DND-41 (cell line): ENCODE data around the gene MAP2K5.

Source experiments
- ATAC-seq: fragments of 200-7000 bp; cut with Tn5 transposase; 3 replicates; pipeline ENCODE4 v1.9.1; 2021; ENCODE audit warnings: low read depth; ENCODE audit not compliant: insufficient read depth
- DNase-seq: peaks from one replicate; pipeline ENCODE4 v3.0.0-alpha.2; 2020
- H2AFZ ChIP-seq: 2 replicates; pipeline ENCODE4 v1.6.0; 2012; ENCODE audit warnings: low read depth, low read length
- H3K27ac ChIP-seq: 2 replicates; pipeline ENCODE4 v1.5.1; 2012; ENCODE audit warnings: low read length, inconsistent platforms
- H3K27me3 ChIP-seq: fragments of 200-600 bp; sonication (generic); 2 replicates; pipeline ENCODE4 v1.6.0; 2012; ENCODE audit warnings: low read length, mild to moderate bottlenecking, inconsistent platforms; ENCODE audit not compliant: insufficient read depth, poor library complexity
- H3K36me3 ChIP-seq: 2 replicates; pipeline ENCODE4 v1.5.1; 2012; ENCODE audit warnings: low read length, inconsistent platforms; ENCODE audit not compliant: insufficient read depth
- H3K4me1 ChIP-seq: 2 replicates; pipeline ENCODE4 v1.5.1; 2012; ENCODE audit warnings: mild to moderate bottlenecking, low read length; ENCODE audit not compliant: insufficient read depth
- H3K4me2 ChIP-seq: 2 replicates; pipeline ENCODE4 v1.6.0; 2012; ENCODE audit warnings: mild to moderate bottlenecking, moderate library complexity, low read length, inconsistent platforms; ENCODE audit not compliant: insufficient read depth
- H3K4me3 ChIP-seq, 2 experiments: fragments of 200-600 bp in 1 of 2; shearing (Covaris generic) in 1 of 2; 2 replicates each; pipeline ENCODE4 v1.5.1; 2012 to 2016; ENCODE audit warnings: inconsistent platforms in 2 of 2, low read length in 2 of 2, mild to moderate bottlenecking in 2 of 2, low read depth in 1 of 2, moderate library complexity in 1 of 2
- H3K79me2 ChIP-seq: 2 replicates; pipeline ENCODE4 v1.6.0; 2012; ENCODE audit warnings: low read length, inconsistent platforms; ENCODE audit not compliant: insufficient read depth
- H3K9ac ChIP-seq: 2 replicates; pipeline ENCODE4 v1.6.0; 2012; ENCODE audit warnings: low read depth, mild to moderate bottlenecking, inconsistent platforms, low read length, moderate library complexity
- H3K9me3 ChIP-seq: 2 replicates; pipeline ENCODE4 v1.5.1; 2012; ENCODE audit warnings: low read length, moderate library complexity, mild to moderate bottlenecking, inconsistent platforms; ENCODE audit not compliant: insufficient read depth, severe bottlenecking
- H4K20me1 ChIP-seq: 2 replicates; pipeline ENCODE4 v1.6.0; 2012; ENCODE audit warnings: low read length; ENCODE audit not compliant: insufficient read depth
- EZH2 ChIP-seq: IDR thresholded peaks from 3 replicates; pipeline ENCODE4 v1.6.1; 2012; ENCODE audit warnings: borderline replicate concordance, low read depth, mild to moderate bottlenecking, moderate library complexity, low read length, inconsistent platforms; ENCODE audit not compliant: severe bottlenecking
- TF ChIP-seq, protein P1 (sequence below): IDR thresholded peaks from 2 replicates; pipeline ENCODE4 v1.5.1; 2012; ENCODE audit warnings: borderline replicate concordance, low read length, moderate library complexity, mild to moderate bottlenecking; ENCODE audit not compliant: poor library complexity, severe bottlenecking; ENCODE audit errors: extremely low read depth

MAP2K5 gene

DNA sequence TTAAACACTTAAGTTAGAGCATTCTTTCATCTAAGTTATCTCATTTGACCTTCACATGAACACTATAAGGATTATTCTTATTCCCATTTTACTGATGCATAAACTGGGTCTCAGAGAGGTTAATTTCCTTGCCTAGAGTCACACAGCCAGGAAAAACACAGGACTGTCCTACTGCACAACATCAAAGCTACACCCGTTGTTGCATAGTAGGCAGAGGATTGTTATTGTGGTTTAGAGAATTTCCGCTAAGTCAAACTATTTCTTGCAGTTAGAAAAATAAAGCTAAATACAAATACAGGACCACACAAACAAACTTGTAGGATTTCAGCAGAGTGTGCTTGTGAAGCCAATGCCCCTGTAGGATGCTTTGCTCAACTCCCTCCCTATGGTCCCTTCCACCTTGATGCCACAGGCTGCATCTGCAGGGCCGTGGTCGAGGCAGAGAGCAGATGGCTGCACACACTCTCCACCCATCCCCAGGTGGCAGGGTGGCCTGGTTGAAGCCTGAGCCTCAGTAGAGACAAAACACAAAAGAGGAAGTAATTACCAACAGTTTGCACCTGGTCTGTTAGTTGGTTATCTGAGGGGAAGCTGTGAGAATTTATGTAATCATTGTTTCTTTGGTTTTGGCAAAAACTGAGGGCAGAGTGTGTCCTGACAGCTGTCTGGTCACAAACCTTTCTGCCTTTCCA, 241.7 kb downstream of the MAP2K5 start:
- Histone ChIP-seq H3K4me2 (peak overlapping the region; percentile 73), H4K20me1 (no peaks in the 10 kb centered on the region), H3K4me1 (peaks cover 65% of the 10 kb centered on the region), H3K36me3 (no peaks in the 10 kb centered on the region), H3K27me3 (no peaks in the 10 kb centered on the region), H3K27ac (peak overlapping the region; percentile 97), H3K79me2 (peaks cover 13% of the 10 kb centered on the region), H3K9me3 (no peaks in the 10 kb centered on the region), H3K9ac (peak overlapping the region; percentile 57), H3K4me3 (no peak overlapping the region), H2AFZ (no peak overlapping the region)
- DNase-seq (peak; percentile 92), ATAC-seq (peak; percentile 80)
- TF ChIP-seq, protein P1, sequence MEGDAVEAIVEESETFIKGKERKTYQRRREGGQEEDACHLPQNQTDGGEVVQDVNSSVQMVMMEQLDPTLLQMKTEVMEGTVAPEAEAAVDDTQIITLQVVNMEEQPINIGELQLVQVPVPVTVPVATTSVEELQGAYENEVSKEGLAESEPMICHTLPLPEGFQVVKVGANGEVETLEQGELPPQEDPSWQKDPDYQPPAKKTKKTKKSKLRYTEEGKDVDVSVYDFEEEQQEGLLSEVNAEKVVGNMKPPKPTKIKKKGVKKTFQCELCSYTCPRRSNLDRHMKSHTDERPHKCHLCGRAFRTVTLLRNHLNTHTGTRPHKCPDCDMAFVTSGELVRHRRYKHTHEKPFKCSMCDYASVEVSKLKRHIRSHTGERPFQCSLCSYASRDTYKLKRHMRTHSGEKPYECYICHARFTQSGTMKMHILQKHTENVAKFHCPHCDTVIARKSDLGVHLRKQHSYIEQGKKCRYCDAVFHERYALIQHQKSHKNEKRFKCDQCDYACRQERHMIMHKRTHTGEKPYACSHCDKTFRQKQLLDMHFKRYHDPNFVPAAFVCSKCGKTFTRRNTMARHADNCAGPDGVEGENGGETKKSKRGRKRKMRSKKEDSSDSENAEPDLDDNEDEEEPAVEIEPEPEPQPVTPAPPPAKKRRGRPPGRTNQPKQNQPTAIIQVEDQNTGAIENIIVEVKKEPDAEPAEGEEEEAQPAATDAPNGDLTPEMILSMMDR = peak; percentile 22
- no peak for TF ChIP-seq EZH2

DNA sequence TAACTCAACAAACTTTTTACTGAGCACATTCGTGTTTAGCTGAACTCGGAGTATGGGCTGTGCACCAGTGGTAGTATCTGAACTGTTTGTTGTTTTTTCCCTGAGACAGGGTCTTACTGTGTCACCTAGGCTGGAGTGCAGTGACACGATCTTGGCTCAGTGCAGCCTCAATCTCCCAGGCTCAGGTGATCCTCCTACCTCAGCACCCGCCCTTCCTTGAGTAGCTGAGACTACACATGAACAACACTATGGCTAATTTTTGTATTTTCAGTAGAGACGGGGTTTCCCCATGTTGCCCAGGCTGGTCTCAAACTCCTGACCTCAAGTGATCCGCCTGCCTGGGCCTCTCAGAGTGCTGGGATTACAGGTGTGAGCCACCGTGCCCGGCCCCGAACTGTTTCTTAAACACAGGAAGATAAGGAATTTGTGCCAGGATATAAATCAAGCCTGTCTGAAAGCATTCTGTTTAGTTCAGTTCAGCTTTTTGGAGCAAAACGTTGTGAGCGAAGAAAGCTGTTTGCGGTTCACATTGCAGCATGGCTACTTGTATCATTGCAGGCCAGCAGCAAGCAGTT, 242.4 kb downstream of the MAP2K5 start:
- Histone ChIP-seq H2AFZ (peak overlapping the region; percentile 48; the same call in 1 of the 2 replicates), H3K9ac (peak overlapping the region; percentile 54), H3K9me3 (no peaks in the 10 kb centered on the region), H3K36me3 (no peaks in the 10 kb centered on the region), H3K4me2 (peak overlapping the region; percentile 31; the same call in 1 of the 2 replicates), H3K79me2 (peaks cover 13% of the 10 kb centered on the region), H3K4me1 (peaks cover 65% of the 10 kb centered on the region), H3K27ac (peak overlapping the region; percentile 97), H3K27me3 (no peaks in the 10 kb centered on the region), H3K4me3 (no peak overlapping the region), H4K20me1 (no peaks in the 10 kb centered on the region)
- ATAC-seq (peak; percentile 7), DNase-seq (no peak)
- no peak for TF ChIP-seq EZH2
- TF ChIP-seq, protein P1 = no peak

DNA sequence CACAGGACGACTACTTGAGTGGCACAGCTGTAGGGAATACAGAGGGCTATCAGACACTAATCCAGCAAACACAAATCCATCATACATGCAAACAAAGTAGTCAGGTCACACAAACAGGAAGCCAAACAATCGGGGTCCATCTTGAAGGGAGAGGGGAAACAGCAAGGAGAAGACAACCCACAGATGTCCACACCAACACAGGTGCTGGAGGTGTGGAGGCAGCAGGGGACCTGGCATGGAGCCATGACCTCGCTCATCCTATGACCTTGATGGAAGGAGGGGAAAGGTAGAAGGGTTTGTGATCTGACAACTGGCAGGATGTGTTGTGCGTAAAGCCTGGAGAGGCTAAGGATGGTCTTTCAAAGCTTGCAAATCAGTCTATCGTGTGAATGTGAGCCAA, 242.9 kb downstream of the MAP2K5 start:
- Histone ChIP-seq H3K79me2 (peaks cover 13% of the 10 kb centered on the region), H3K27me3 (no peaks in the 10 kb centered on the region), H3K4me1 (peaks cover 65% of the 10 kb centered on the region), H3K9me3 (no peaks in the 10 kb centered on the region), H3K4me2 (peak overlapping the region; percentile 23), H4K20me1 (no peaks in the 10 kb centered on the region), H3K9ac (peak overlapping the region; percentile 54), H3K27ac (peak overlapping the region; percentile 97), H3K36me3 (no peaks in the 10 kb centered on the region), H2AFZ (peak overlapping the region; percentile 48; the same call in 1 of the 2 replicates), H3K4me3 (no peak overlapping the region)
- DNase-seq (peak; percentile 60), ATAC-seq (no peak)
- no peak for TF ChIP-seq EZH2
- TF ChIP-seq, protein P1 = no peak
